CD14-positive monocyte (primary cell): ENCODE measurements around the gene CDCP2. TPM values are rescaled to one million over a fixed set of nuclear protein-coding genes. Genes with fewer than 3 reads are reported as not detected.

Source experiments
- DNase-seq, 3 donors: peaks; one replicate each; pipeline ENCODE4 v3.0.0-alpha.2; 2011 to 2022
- H2AFZ ChIP-seq: 2 replicates; pipeline ENCODE4 v1.6.0; 2012; ENCODE audit warnings: mild to moderate bottlenecking, low read depth, low read length, inconsistent platforms; ENCODE audit not compliant: insufficient read depth, poor library complexity, severe bottlenecking
- H3K27ac ChIP-seq, 2 donors: 1 replicate in 1 of 2; 2 replicates in 1 of 2; pipeline ENCODE4 v1.5.1; 2012 to 2013; ENCODE audit warnings: low read length in 2 of 2, control low read depth in 1 of 2, inconsistent platforms in 1 of 2, low read depth in 1 of 2, mild to moderate bottlenecking in 1 of 2
- H3K27me3 ChIP-seq, 2 donors: one replicate each; pipeline versions ENCODE4 v1.6.0 to v1.6.1; 2011 to 2013; ENCODE audit warnings: low read length in 2 of 2; ENCODE audit not compliant: control insufficient read depth in 2 of 2, insufficient read depth in 2 of 2
- H3K36me3 ChIP-seq, 2 donors: replicated peaks in 1 of 2; 1 replicate in 1 of 2; 2 replicates in 1 of 2; pipeline versions ENCODE4 v1.5.1 to v1.6.1; 2012 to 2013; ENCODE audit warnings: low read length in 2 of 2, control low read depth in 1 of 2, inconsistent platforms in 1 of 2, mild to moderate bottlenecking in 1 of 2; ENCODE audit not compliant: insufficient read depth in 2 of 2, control insufficient read depth in 1 of 2
- H3K4me1 ChIP-seq, 2 donors: 1 replicate in 1 of 2; 2 replicates in 1 of 2; pipeline versions ENCODE4 v1.5.1 to v1.6.1; 2012 to 2013; ENCODE audit warnings: low read length in 2 of 2, control low read depth in 1 of 2, inconsistent platforms in 1 of 2, mild to moderate bottlenecking in 1 of 2, moderate library complexity in 1 of 2; ENCODE audit not compliant: insufficient read depth in 2 of 2, control insufficient read depth in 1 of 2
- H3K4me2 ChIP-seq: replicated peaks from 2 replicates; pipeline ENCODE3; 2012; ENCODE audit warnings: low read length, moderate library complexity, mild to moderate bottlenecking; ENCODE audit not compliant: poor library complexity, severe bottlenecking; ENCODE audit errors: extremely low read depth
- H3K4me3 ChIP-seq, 3 experiments: fragments of 200-600 bp in 1 of 3; sonication (generic) in 1 of 3; replicated peaks in 1 of 3; 1 replicate in 2 of 3; 2 replicates in 1 of 3; pipeline ENCODE4 v1.5.1; 2011 to 2013; ENCODE audit warnings: low read length in 3 of 3, mild to moderate bottlenecking in 3 of 3, control low read depth in 2 of 3, low read depth in 2 of 3, inconsistent platforms in 1 of 3, moderate library complexity in 1 of 3
- H3K79me2 ChIP-seq: 2 replicates; pipeline ENCODE4 v1.6.0; 2012; ENCODE audit warnings: mild to moderate bottlenecking, control low read depth, inconsistent platforms, low read length, moderate library complexity; ENCODE audit not compliant: insufficient read depth
- H3K9ac ChIP-seq: 2 replicates; pipeline ENCODE4 v1.6.0; 2017; ENCODE audit warnings: low read length, mild to moderate bottlenecking; ENCODE audit not compliant: insufficient read depth, poor library complexity, severe bottlenecking
- H3K9me3 ChIP-seq, 2 donors: replicated peaks in 1 of 2; 1 replicate in 1 of 2; 2 replicates in 1 of 2; pipeline versions ENCODE4 v1.5.1 to v1.6.1; 2012 to 2013; ENCODE audit warnings: low read length in 2 of 2, control low read depth in 1 of 2; ENCODE audit not compliant: control insufficient read depth in 1 of 2, insufficient read depth in 1 of 2
- H4K20me1 ChIP-seq: 2 replicates; pipeline ENCODE4 v1.6.0; 2012; ENCODE audit warnings: mild to moderate bottlenecking, low read length, control low read depth, moderate library complexity; ENCODE audit not compliant: insufficient read depth
- H3K27ac Mint-ChIP-seq, 7 donors: one replicate each; pipeline ENCODE4 v1.8.0; 2020; ENCODE audit warnings: mild to moderate bottlenecking in 7 of 7, mixed read lengths in 7 of 7, moderate library complexity in 6 of 7, inconsistent platforms in 2 of 7
- H3K27me3 Mint-ChIP-seq, 3 donors: one replicate each; pipeline ENCODE4 v1.8.0; 2021 to 2022; ENCODE audit warnings: low read depth in 3 of 3, mild to moderate bottlenecking in 3 of 3, mixed read lengths in 3 of 3, moderate library complexity in 3 of 3, inconsistent platforms in 1 of 3
- H3K36me3 Mint-ChIP-seq, 2 donors: one replicate each; pipeline ENCODE4 v1.8.0; 2020; ENCODE audit warnings: mixed read lengths in 2 of 2, inconsistent platforms in 1 of 2, mild to moderate bottlenecking in 1 of 2
- H3K4me1 Mint-ChIP-seq: one replicate; pipeline ENCODE4 v1.8.0; 2020; ENCODE audit warnings: mild to moderate bottlenecking, mixed read lengths
- H3K4me3 Mint-ChIP-seq, 2 donors: one replicate each; pipeline ENCODE4 v1.8.0; 2020; ENCODE audit warnings: mild to moderate bottlenecking in 2 of 2, mixed read lengths in 2 of 2, moderate library complexity in 1 of 2
- H3K9me3 Mint-ChIP-seq, 7 donors: one replicate each; pipeline ENCODE4 v1.8.0; 2020 to 2022; ENCODE audit warnings: mixed read lengths in 7 of 7, mild to moderate bottlenecking in 6 of 7, moderate library complexity in 6 of 7, inconsistent platforms in 2 of 7
- CTCF ChIP-seq: fragments of 200-600 bp; IDR thresholded peaks from one replicate; pipeline ENCODE4 v1.8.0; 2022; ENCODE audit warnings: antibody characterized with exemption, mild to moderate bottlenecking
- WGBS: methylation state at CpG from one replicate; pipeline ENCODE4 v1.1.5; 2013; ENCODE audit warnings: missing lambda C conversion rate; ENCODE audit not compliant: insufficient coverage; 5-methylcytosine and 5-hydroxymethylcytosine counted together
- intact Hi-C, 2 donors: fragments of 100-400 bp; cut with micrococcal nuclease; formaldehyde crosslinking; loops; one replicate each; pipeline versions ENCODE4 v1.15.0 to v1.15.1; 2023
- polyA plus RNA-seq, 3 donors: library from polyadenylated mRNA; depleted of rRNA in 1 of 3; unstranded in 2 of 3; stranded (reverse) in 1 of 3; fragments of 300-500 nt in 2 of 3; fragments of >200 nt in 1 of 3; fragmentation: Illumina TruSeq in 2 of 3; gene quantifications; 1 replicate in 2 of 3; 2 replicates in 1 of 3; pipeline ENCODE4 v1.2.3, GENCODE V29; 2012 to 2021

The CDCP2 gene
- polyA plus RNA-seq, 3 donors, result 0.09 TPM; not detected in 2

- no peaks in the 10 kb centered on the region for H3K4me1 Mint-ChIP-seq
- no peak overlapping the region for H3K4me3 Mint-ChIP-seq
- 95% methylated on average over 13 of the region's 15 CpGs for whole genome bisulfite sequencing
- Histone ChIP-seq H2AFZ (no peak overlapping the region), H3K9me3 (no peaks in the 10 kb centered on the region), H3K4me2 (no peak overlapping the region), H3K9ac (no peak overlapping the region), H3K4me1 (no peaks in the 10 kb centered on the region), H3K36me3 (no peaks in the 10 kb centered on the region), H4K20me1 (no peaks in the 10 kb centered on the region), H3K79me2 (no peaks in the 10 kb centered on the region), H3K27ac (no peak overlapping the region), H3K27me3 (no peaks in the 10 kb centered on the region), H3K4me3 (no peak overlapping the region)
- H3K27ac Mint-ChIP-seq, result no peak overlapping the region
- DNase-seq, result no peak
- no peaks in the 10 kb centered on the region for H3K27me3 Mint-ChIP-seq
- H3K9me3 Mint-ChIP-seq, result peaks cover 0 to 1% (median 0%) of the 10 kb centered on the region in 7 donors
- peaks cover 0 to 3% of the 10 kb centered on the region in 2 donors for H3K36me3 Mint-ChIP-seq
- no peak for TF ChIP-seq CTCF
- intact Hi-C loops, result no loop called here
These were observed 12.3 kb upstream of the CDCP2 start for GRCh38 chr1:54165146-54165545.

GRCh38 chr1:54163573-54163972, 10.8 kb upstream of the CDCP2 start:
- H2AFZ ChIP-seq, result no peak overlapping the region
- DNase-seq, result no peak
- H3K27ac Mint-ChIP-seq, result peak overlapping the region in 2 of 7 donors; percentile 17 to 64

More at GRCh38 chr1:54163573-54163972, 10.8 kb upstream of the CDCP2 start:
- no peaks in the 10 kb centered on the region for H3K4me1 Mint-ChIP-seq
- no peaks in the 10 kb centered on the region for H3K4me1 ChIP-seq
- no peaks in the 10 kb centered on the region for H3K27me3 ChIP-seq
- H4K20me1 ChIP-seq, result no peaks in the 10 kb centered on the region
- intact Hi-C loops, result no loop called here
- H3K9me3 Mint-ChIP-seq, result peaks cover 0 to 1% (median 0%) of the 10 kb centered on the region in 7 donors
- H3K9me3 ChIP-seq, result no peaks in the 10 kb centered on the region
- no peak overlapping the region for H3K4me3 ChIP-seq
- no peak overlapping the region for H3K4me2 ChIP-seq
- peaks cover 0 to 2% of the 10 kb centered on the region in 2 donors for H3K36me3 Mint-ChIP-seq
- H3K36me3 ChIP-seq, result no peaks in the 10 kb centered on the region
- no peaks in the 10 kb centered on the region for H3K27me3 Mint-ChIP-seq
- no peaks in the 10 kb centered on the region for H3K79me2 ChIP-seq
- no peak for TF ChIP-seq CTCF
- no peak overlapping the region for H3K4me3 Mint-ChIP-seq
- no peak overlapping the region for H3K27ac ChIP-seq
- H3K9ac ChIP-seq, result no peak overlapping the region
- 90% methylated on average over 5 of the region's 5 CpGs for WGBS
